ENCODE measurements around the gene TBX2. TPM values are rescaled to one million over a fixed set of nuclear protein-coding genes. Genes with fewer than 3 reads are reported as not detected.

Gene TBX2
- polyA plus RNA-seq, 1 experiment = 7.8 TPM

DNA sequence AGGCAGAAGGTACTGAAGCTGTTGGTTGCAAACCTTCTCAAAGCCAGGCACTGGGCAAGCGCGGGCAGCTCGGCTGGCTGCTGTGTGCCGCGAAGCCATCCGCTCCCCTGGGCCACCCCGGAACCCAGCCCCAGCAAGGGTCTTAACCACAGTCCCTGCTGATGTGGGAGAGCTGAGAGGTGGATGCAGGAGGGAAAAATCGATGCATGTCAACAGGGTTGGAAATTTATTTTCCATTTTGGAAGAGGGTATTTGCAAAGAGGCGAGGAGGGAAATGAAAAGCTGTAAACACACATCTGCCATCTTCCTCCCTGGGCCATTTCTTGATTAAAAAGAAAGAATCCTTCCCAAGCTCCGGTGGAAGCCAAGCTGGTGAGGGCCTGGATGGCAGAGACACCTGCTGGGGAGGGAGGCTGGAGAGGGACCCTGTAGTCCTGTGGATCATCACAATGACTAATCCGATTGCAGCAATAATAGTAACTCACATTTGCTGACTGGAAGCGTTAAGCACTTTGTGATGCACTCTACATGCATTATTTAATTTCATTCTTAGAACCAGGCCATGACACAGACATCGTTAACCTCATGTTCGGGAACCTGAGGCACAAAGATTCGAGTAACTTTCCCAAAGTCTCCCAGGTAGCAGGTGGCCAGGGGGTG, 13.9 kb upstream of the TBX2 start:
- POLR2A ChIA-PET = no interaction called here
- CTCF ChIA-PET = interaction anchor here (0.6 to 1.8 kb wide), 3 partner anchors 8 to 793 kb away, joined by 3 to 6 read pairs (median 3); no protein-coding TSS in a partner anchor
- TF ChIP-seq, protein P1, sequence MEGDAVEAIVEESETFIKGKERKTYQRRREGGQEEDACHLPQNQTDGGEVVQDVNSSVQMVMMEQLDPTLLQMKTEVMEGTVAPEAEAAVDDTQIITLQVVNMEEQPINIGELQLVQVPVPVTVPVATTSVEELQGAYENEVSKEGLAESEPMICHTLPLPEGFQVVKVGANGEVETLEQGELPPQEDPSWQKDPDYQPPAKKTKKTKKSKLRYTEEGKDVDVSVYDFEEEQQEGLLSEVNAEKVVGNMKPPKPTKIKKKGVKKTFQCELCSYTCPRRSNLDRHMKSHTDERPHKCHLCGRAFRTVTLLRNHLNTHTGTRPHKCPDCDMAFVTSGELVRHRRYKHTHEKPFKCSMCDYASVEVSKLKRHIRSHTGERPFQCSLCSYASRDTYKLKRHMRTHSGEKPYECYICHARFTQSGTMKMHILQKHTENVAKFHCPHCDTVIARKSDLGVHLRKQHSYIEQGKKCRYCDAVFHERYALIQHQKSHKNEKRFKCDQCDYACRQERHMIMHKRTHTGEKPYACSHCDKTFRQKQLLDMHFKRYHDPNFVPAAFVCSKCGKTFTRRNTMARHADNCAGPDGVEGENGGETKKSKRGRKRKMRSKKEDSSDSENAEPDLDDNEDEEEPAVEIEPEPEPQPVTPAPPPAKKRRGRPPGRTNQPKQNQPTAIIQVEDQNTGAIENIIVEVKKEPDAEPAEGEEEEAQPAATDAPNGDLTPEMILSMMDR (IDR thresholded peaks at IDR 0.05; ENCODE audit: insufficient read depth, low read depth, low read length) = no peak

DNA sequence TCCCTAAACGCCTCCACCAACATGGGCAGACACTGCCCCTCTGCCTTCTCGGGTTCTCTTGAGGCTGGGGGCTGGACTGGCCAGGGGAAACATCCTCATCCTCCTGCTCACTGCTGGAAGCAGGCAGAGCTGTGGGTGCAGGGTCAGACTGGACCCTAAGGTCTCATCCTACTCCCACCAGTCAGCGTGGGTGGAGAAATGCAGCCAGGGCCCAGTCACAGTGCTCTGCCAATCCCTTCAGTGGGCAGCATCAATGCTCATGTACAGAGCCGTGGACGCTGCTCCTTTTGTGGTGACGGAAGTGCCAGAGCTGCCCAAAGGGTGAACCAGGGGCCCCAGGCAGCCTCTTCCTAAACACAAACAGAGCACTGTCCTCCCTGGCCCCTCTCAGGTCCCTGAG, 13.4 kb upstream of the TBX2 start:
- TF ChIP-seq, protein P1 (IDR thresholded peaks at IDR 0.05; ENCODE audit: insufficient read depth, low read depth, low read length) = no peak
- no peak for DNase-seq (ENCODE audit: low read depth)
- ChIA-PET CTCF (interaction anchor here (0.6 to 1.2 kb wide), 3 partner anchors 9 to 794 kb away, joined by 3 read pairs; no protein-coding TSS in a partner anchor), POLR2A (no interaction called here)
- Histone ChIP-seq H3K36me3 (ENCODE audit: control insufficient read depth, insufficient read depth, low read length) (no peaks in the 10 kb centered on the region), H3K4me3 (ENCODE audit: low read depth, low read length) (no peak overlapping the region), H3K27me3 (ENCODE audit: control insufficient read depth, insufficient read depth, low read length) (no peaks in the 10 kb centered on the region)

More for the DNA sequence above, 13.9 kb upstream of the TBX2 start:
- Histone ChIP-seq H3K27me3 (ENCODE audit: control insufficient read depth, insufficient read depth, low read length) (no peaks in the 10 kb centered on the region), H3K4me3 (ENCODE audit: low read depth, low read length) (no peak overlapping the region), H3K36me3 (ENCODE audit: control insufficient read depth, insufficient read depth, low read length) (no peaks in the 10 kb centered on the region)
- no peak for DNase-seq (ENCODE audit: low read depth)

DNA sequence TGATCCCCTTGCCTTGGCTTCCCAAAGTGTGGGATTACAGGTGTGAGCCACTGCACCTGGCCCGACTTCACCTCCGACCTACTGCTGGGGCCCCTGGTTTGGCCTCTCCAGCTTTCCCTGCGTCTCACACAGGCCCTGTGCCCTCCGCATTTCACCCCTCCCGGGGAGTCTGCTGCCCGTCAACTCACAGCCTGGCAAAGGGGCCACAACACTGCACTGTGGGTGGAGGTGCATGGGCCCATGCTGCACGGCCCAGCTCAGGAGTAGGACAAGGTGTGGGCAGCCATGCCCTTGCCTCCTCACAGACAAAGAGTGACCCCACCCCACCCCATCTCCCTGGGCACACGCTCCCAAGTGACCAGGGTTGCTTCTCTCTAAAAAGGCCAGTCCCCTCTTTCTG, 12.6 kb upstream of the TBX2 start:
- POLR2A ChIA-PET = no interaction called here
- H3K27me3 ChIP-seq (ENCODE audit: control insufficient read depth, insufficient read depth, low read length) = no peaks in the 10 kb centered on the region
- DNase-seq (ENCODE audit: low read depth) = no peak
- TF ChIP-seq, protein P1 (IDR thresholded peaks at IDR 0.05; ENCODE audit: insufficient read depth, low read depth, low read length) = no peak
- no peaks in the 10 kb centered on the region for H3K36me3 ChIP-seq (ENCODE audit: control insufficient read depth, insufficient read depth, low read length)
- CTCF ChIA-PET = interaction anchor here (0.8 kb wide), 1 partner anchor 10 kb away, joined by 3 read pairs; no protein-coding TSS in a partner anchor
- no peak overlapping the region for H3K4me3 ChIP-seq (ENCODE audit: low read depth, low read length)

DNA sequence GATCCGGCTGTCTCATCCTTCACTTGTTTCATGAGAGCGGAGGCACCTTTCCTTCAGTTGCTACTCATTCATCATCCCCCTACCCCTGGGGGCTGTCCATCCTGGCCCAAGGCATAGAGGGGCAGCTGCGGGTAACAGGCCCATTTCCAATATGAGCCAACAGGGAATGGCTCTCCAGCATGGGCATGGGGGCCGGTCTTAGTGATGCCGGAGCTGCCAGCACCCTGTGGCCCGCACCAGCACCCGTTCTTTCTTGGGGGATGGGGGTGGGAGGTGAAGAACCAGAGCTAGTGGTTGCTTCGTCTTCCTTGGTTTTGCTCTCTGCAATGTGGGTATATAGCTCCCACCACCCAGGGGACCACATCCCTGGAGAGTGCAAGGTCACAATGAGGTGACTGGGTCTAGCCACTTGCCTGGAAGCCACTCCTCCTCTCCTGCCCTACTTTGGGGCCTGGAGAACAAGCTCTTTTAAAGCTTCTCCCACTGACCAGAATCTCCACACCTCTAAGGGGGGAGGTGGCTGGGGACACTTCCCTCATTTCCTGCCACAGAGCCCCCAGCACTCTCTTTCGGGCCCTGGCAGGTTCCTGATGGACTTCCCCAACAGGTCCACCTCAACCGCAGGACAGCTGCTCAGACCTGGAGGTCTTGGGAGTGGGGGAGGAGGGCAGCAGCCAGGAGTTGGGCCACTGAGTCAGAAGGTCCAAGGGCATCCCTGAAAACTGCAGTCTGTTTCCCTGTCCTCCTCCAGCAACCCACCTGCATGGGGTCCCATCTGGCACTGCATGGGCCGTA, 11.9 kb upstream of the TBX2 start:
- POLR2A ChIA-PET = no interaction called here
- CTCF ChIA-PET = no interaction called here
- Histone ChIP-seq H3K27me3 (ENCODE audit: control insufficient read depth, insufficient read depth, low read length) (no peaks in the 10 kb centered on the region), H3K36me3 (ENCODE audit: control insufficient read depth, insufficient read depth, low read length) (no peaks in the 10 kb centered on the region), H3K4me3 (ENCODE audit: low read depth, low read length) (no peak overlapping the region)
- TF ChIP-seq, protein P1 (IDR thresholded peaks at IDR 0.05; ENCODE audit: insufficient read depth, low read depth, low read length) = no peak
- DNase-seq (ENCODE audit: low read depth) = no peak
